HFF-Myc (cell line): ENCODE measurements around the gene MTMR10.

Experiments
- DNase-seq: peaks from one replicate; pipeline ENCODE4 v3.0.0-alpha.2; 2011; ENCODE audit warnings: low read depth; ENCODE audit errors: extremely low read depth
- H3K4me3 ChIP-seq: replicated peaks from 2 replicates; pipeline ENCODE4 v1.5.1; 2011; ENCODE audit warnings: low read depth, mild to moderate bottlenecking, control low read depth, low read length
- TF ChIP-seq, protein P1 (sequence below): IDR thresholded peaks from 2 replicates; pipeline ENCODE4 v1.5.1; 2012; ENCODE audit warnings: mild to moderate bottlenecking, low read depth, low read length, control low read depth; ENCODE audit errors: missing control alignments

MTMR10 gene

DNA sequence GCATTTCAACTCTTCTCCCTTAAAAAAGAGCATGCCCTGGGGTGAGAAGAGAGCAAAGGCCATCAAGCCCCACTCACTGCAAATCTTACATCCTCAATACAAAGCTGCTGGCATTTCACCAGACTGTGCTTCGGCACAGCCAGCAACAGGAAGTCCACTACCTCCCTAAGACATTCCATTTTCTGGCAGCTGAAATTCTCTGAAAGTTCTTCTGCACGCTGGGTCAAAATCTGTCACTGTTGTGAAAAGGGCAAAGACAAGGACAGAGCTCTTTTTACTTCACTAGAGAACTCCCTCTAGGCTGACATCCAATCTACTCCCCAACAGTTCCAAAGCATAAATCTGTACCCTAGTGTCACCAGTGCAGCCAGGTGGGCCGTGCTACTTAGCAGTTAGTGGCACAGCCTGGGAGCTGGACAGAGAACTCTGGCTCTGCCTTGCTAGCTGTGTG lies 6.3 kb downstream of the MTMR10 start:
- TF ChIP-seq, protein P1, sequence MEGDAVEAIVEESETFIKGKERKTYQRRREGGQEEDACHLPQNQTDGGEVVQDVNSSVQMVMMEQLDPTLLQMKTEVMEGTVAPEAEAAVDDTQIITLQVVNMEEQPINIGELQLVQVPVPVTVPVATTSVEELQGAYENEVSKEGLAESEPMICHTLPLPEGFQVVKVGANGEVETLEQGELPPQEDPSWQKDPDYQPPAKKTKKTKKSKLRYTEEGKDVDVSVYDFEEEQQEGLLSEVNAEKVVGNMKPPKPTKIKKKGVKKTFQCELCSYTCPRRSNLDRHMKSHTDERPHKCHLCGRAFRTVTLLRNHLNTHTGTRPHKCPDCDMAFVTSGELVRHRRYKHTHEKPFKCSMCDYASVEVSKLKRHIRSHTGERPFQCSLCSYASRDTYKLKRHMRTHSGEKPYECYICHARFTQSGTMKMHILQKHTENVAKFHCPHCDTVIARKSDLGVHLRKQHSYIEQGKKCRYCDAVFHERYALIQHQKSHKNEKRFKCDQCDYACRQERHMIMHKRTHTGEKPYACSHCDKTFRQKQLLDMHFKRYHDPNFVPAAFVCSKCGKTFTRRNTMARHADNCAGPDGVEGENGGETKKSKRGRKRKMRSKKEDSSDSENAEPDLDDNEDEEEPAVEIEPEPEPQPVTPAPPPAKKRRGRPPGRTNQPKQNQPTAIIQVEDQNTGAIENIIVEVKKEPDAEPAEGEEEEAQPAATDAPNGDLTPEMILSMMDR, result no peak
- DNase-seq, result no peak
- no peak overlapping the region for H3K4me3 ChIP-seq

DNA sequence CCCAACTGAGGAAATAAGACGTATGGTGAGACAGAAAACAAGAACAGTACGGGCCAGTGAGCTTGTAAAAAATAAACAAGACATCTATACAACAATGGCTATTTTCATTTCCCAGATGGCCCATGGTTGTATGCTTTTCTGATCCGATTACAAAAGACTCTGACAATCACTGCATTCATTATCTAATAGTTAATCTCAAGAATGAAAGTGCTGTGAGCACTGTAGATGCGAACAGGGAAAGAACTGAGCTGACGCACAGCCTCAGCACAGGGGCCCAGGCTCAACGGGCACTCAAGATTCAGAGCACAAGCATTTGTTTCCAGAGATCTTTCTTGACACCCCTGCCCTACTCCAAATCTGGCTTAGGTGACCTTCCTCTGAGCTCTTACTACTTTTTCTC lies 6.9 kb downstream of the MTMR10 start:
- DNase-seq, result no peak
- no peak overlapping the region for H3K4me3 ChIP-seq
- TF ChIP-seq, protein P1, result no peak

DNA sequence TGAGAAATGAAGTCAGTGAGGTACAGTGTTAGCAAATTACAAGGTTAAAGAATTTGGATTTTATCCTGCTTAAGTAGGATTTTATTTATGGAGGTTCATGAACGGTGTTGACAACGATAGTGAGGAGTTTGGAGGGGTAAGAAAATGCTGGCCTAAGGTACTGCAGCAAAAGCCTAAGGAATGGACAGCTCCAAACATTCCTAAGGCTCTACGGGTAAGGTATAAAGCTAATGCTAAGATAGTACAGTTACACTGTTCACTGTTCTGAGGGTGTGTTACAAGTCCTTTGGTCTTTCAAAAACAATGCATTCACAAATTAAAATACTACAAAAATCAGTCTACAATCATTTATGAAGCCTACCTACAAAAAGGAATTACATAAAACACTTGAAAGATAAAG lies 7.3 kb downstream of the MTMR10 start:
- DNase-seq, result no peak
- TF ChIP-seq, protein P1, result no peak
- H3K4me3 ChIP-seq, result no peak overlapping the region

DNA sequence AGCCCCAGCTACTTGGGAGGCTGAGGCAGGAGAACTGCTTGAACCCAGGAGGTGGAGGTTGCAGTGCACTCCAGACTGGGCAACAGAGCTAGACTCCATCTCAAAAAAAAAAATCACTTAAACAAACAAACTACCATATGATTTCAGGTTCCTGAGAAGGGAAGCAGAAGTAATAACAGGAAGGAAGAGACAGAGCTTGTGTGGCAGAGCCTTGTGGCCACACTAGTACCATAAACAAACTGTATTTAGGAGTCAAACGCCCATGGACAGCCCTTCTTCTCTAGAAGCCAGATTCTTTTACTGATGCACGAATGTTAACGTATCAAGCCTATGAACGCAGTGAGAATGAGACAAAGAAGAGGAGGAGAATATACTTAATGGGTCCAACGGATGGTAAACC lies 12.0 kb downstream of the MTMR10 start:
- no peak overlapping the region for H3K4me3 ChIP-seq
- no peak for DNase-seq
- TF ChIP-seq, protein P1, result no peak

DNA sequence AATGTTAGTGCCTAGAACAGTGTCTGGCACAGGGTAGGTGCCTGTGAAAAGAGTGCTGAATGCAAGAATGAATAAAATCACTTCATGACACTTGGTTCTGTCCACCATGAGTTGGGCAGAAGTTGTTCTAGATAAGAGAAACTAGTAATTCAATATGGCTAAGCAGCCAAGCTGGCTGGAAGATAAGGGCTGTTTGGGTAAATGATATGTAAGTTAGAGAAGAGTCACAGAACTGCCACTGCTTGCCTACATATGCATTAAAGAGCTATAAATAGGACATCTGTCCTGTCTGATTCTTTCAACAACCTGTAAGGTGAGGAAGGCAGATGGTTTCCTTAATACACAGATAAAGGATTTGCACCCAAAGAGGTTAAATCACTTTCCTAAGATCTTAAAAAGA lies 13.1 kb downstream of the MTMR10 start:
- TF ChIP-seq, protein P1, result no peak
- H3K4me3 ChIP-seq, result no peak overlapping the region
- DNase-seq, result no peak

DNA sequence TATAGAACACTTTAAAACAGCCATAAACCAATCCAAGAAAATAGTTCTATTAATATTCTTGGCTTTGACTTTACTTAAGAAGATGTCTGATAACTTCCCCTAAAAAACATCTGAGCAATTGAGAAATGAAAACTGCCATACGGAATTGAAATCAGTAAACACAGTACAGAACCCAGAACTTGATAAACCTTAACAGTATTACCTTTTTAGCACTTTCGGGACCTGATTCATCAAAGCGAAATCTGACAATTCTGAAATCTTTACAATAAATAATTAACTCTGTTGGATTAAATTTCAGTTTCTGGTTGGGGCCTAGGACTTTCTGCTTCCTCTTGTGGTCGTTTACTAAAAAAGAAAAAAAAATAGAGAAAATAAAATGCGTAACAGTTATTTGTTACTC lies 17.3 kb downstream of the MTMR10 start:
- DNase-seq, result no peak
- TF ChIP-seq, protein P1, result no peak
- no peak overlapping the region for H3K4me3 ChIP-seq

DNA sequence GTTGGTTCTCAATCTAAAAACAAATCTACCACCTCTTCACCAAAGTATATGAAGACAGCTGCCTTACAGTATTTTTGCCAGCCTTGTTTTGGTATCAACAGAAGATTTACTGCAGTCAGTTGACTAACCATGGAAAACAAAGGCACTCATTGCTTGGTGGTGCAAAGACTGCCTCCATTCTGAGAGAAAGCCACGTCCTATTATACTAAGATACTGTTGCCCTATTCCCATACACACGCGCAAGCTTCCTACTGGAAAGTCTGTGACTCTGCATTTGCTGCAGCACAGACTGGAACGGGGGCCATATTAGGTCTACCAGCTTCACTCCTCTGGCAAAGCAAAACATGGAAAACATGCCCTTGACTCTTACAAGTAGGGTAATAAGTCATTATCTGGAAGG lies 18.0 kb downstream of the MTMR10 start:
- TF ChIP-seq, protein P1, result no peak
- no peak overlapping the region for H3K4me3 ChIP-seq
- no peak for DNase-seq
